Duodenal mucosa (tissue), 2 donors: ENCODE data around the gene MYO3B.

Experiments used
- H3K27ac ChIP-seq: one replicate; pipeline ENCODE4 v1.7.0; 2013; ENCODE audit warnings: low read depth, low read length
- H3K27me3 ChIP-seq, 2 donors: one replicate each; pipeline ENCODE4 v1.7.0; 2013; ENCODE audit warnings: low read length in 2 of 2, control low read depth in 1 of 2; ENCODE audit not compliant: insufficient read depth in 2 of 2, control insufficient read depth in 1 of 2
- H3K36me3 ChIP-seq, 2 donors: one replicate each; pipeline ENCODE4 v1.7.0; 2013; ENCODE audit warnings: low read length in 2 of 2, control low read depth in 1 of 2; ENCODE audit not compliant: insufficient read depth in 2 of 2, control insufficient read depth in 1 of 2
- H3K4me1 ChIP-seq, 2 donors: one replicate each; pipeline ENCODE4 v1.7.0; 2013; ENCODE audit warnings: low read length in 2 of 2, control low read depth in 1 of 2; ENCODE audit not compliant: insufficient read depth in 2 of 2, control insufficient read depth in 1 of 2
- H3K4me3 ChIP-seq, 2 donors: one replicate each; pipeline ENCODE4 v1.7.0; 2013; ENCODE audit warnings: low read length in 2 of 2, low read depth in 1 of 2
- H3K9ac ChIP-seq, 2 donors: one replicate each; pipeline ENCODE4 v1.7.0; 2013; ENCODE audit warnings: low read length in 2 of 2, low read depth in 1 of 2
- H3K9me3 ChIP-seq, 2 donors: one replicate each; pipeline ENCODE4 v1.7.0; 2013; ENCODE audit warnings: low read length in 2 of 2, control low read depth in 1 of 2; ENCODE audit not compliant: control insufficient read depth in 1 of 2

Gene MYO3B

GRCh38 chr2:170244555-170244954 lies 66.6 kb downstream of the MYO3B start:
- Histone ChIP-seq H3K4me1 (no peaks in the 10 kb centered on the region), H3K9ac (no peak overlapping the region), H3K27ac (no peak overlapping the region), H3K9me3 (no peaks in the 10 kb centered on the region), H3K27me3 (peaks cover 6 to 7% of the 10 kb centered on the region in 2 donors), H3K36me3 (no peaks in the 10 kb centered on the region), H3K4me3 (no peak overlapping the region)

GRCh38 chr2:170245312-170245711 lies 67.4 kb downstream of the MYO3B start:
- no peak overlapping the region for H3K4me3 ChIP-seq
- H3K36me3 ChIP-seq, result no peaks in the 10 kb centered on the region
- H3K4me1 ChIP-seq, result no peaks in the 10 kb centered on the region
- no peak overlapping the region for H3K9ac ChIP-seq
- no peaks in the 10 kb centered on the region for H3K9me3 ChIP-seq
- peaks cover 4 to 7% of the 10 kb centered on the region in 2 donors for H3K27me3 ChIP-seq
- no peak overlapping the region for H3K27ac ChIP-seq

GRCh38 chr2:170247333-170247732 lies 69.4 kb downstream of the MYO3B start:
- no peaks in the 10 kb centered on the region for H3K9me3 ChIP-seq
- no peak overlapping the region for H3K9ac ChIP-seq
- no peak overlapping the region for H3K4me3 ChIP-seq
- H3K4me1 ChIP-seq, result no peaks in the 10 kb centered on the region
- no peaks in the 10 kb centered on the region for H3K36me3 ChIP-seq
- no peak overlapping the region for H3K27ac ChIP-seq
- peaks cover 4 to 6% of the 10 kb centered on the region in 2 donors for H3K27me3 ChIP-seq

- Histone ChIP-seq H3K9ac (no peak overlapping the region), H3K4me1 (no peaks in the 10 kb centered on the region), H3K36me3 (no peaks in the 10 kb centered on the region), H3K4me3 (no peak overlapping the region), H3K9me3 (no peaks in the 10 kb centered on the region), H3K27me3 (peaks cover 4% of the 10 kb centered on the region in 2 donors), H3K27ac (no peak overlapping the region)
These were observed 70.0 kb downstream of the MYO3B start for GRCh38 chr2:170247882-170248393.

GRCh38 chr2:170248574-170249393 lies 70.8 kb downstream of the MYO3B start:
- H3K9me3 ChIP-seq, result no peaks in the 10 kb centered on the region
- H3K27me3 ChIP-seq, result peaks cover 2% of the 10 kb centered on the region in 2 donors
- H3K27ac ChIP-seq, result no peak overlapping the region
- H3K36me3 ChIP-seq, result no peaks in the 10 kb centered on the region
- no peaks in the 10 kb centered on the region for H3K4me1 ChIP-seq
- no peak overlapping the region for H3K4me3 ChIP-seq
- H3K9ac ChIP-seq, result no peak overlapping the region

- H3K9ac ChIP-seq, result no peak overlapping the region
- no peaks in the 10 kb centered on the region for H3K27me3 ChIP-seq
- no peaks in the 10 kb centered on the region for H3K4me1 ChIP-seq
- no peak overlapping the region for H3K4me3 ChIP-seq
- no peak overlapping the region for H3K27ac ChIP-seq
- H3K9me3 ChIP-seq, result no peaks in the 10 kb centered on the region
- no peaks in the 10 kb centered on the region for H3K36me3 ChIP-seq
These were observed 71.8 kb downstream of the MYO3B start for GRCh38 chr2:170249761-170250160.

GRCh38 chr2:170250584-170250983 lies 72.6 kb downstream of the MYO3B start:
- Histone ChIP-seq H3K27ac (no peak overlapping the region), H3K9ac (no peak overlapping the region), H3K4me1 (no peaks in the 10 kb centered on the region), H3K4me3 (no peak overlapping the region), H3K9me3 (no peaks in the 10 kb centered on the region), H3K36me3 (no peaks in the 10 kb centered on the region), H3K27me3 (no peaks in the 10 kb centered on the region)

GRCh38 chr2:170252414-170252813 lies 74.5 kb downstream of the MYO3B start:
- H3K4me3 ChIP-seq, result no peak overlapping the region
- H3K4me1 ChIP-seq, result no peaks in the 10 kb centered on the region
- H3K27ac ChIP-seq, result no peak overlapping the region
- no peaks in the 10 kb centered on the region for H3K27me3 ChIP-seq
- no peak overlapping the region for H3K9ac ChIP-seq
- no peaks in the 10 kb centered on the region for H3K36me3 ChIP-seq
- no peaks in the 10 kb centered on the region for H3K9me3 ChIP-seq

GRCh38 chr2:170253721-170254230 lies 75.8 kb downstream of the MYO3B start:
- H3K4me1 ChIP-seq, result no peaks in the 10 kb centered on the region
- no peak overlapping the region for H3K9ac ChIP-seq
- H3K9me3 ChIP-seq, result no peaks in the 10 kb centered on the region
- no peak overlapping the region for H3K4me3 ChIP-seq
- no peaks in the 10 kb centered on the region for H3K27me3 ChIP-seq
- no peaks in the 10 kb centered on the region for H3K36me3 ChIP-seq
- H3K27ac ChIP-seq, result no peak overlapping the region

GRCh38 chr2:170254293-170254732 lies 76.4 kb downstream of the MYO3B start:
- H3K4me3 ChIP-seq, result no peak overlapping the region
- H3K9me3 ChIP-seq, result no peaks in the 10 kb centered on the region
- no peaks in the 10 kb centered on the region for H3K4me1 ChIP-seq
- H3K36me3 ChIP-seq, result no peaks in the 10 kb centered on the region
- no peaks in the 10 kb centered on the region for H3K27me3 ChIP-seq
- no peak overlapping the region for H3K27ac ChIP-seq
- no peak overlapping the region for H3K9ac ChIP-seq
